Liver (tissue), 9 donors: Measurements from ENCODE around the gene KRT36. TPM values are rescaled to one million over a fixed set of nuclear protein-coding genes. Genes with fewer than 3 reads are reported as not detected.

Source experiments
- DNase-seq: peaks from one replicate; pipeline ENCODE4 v3.0.0-alpha.2; 2017; ENCODE audit warnings: low spot score
- H3K27ac ChIP-seq, 2 donors: one replicate each; pipeline ENCODE4 v1.7.0; 2013; ENCODE audit warnings: inconsistent platforms in 2 of 2, low read length in 2 of 2, control low read depth in 1 of 2, low read depth in 1 of 2, mild to moderate bottlenecking in 1 of 2
- H3K27me3 ChIP-seq, 4 donors: one replicate each; pipeline versions ENCODE4 v1.6.1 to v1.7.0; 2013; ENCODE audit warnings: low read length in 3 of 4, inconsistent platforms in 1 of 4, mild to moderate bottlenecking in 1 of 4, moderate library complexity in 1 of 4; ENCODE audit not compliant: control insufficient read depth in 4 of 4, insufficient read depth in 4 of 4
- H3K36me3 ChIP-seq, 4 donors: one replicate each; pipeline versions ENCODE4 v1.6.1 to v1.7.0; 2013; ENCODE audit warnings: low read length in 3 of 4, mild to moderate bottlenecking in 3 of 4, low read depth in 1 of 4, moderate library complexity in 1 of 4; ENCODE audit not compliant: control insufficient read depth in 4 of 4, insufficient read depth in 3 of 4
- H3K4me1 ChIP-seq, 4 donors: one replicate each; pipeline versions ENCODE4 v1.6.1 to v1.7.0; 2013; ENCODE audit warnings: low read length in 3 of 4, mild to moderate bottlenecking in 3 of 4, moderate library complexity in 1 of 4; ENCODE audit not compliant: control insufficient read depth in 4 of 4, insufficient read depth in 4 of 4
- H3K4me3 ChIP-seq, 3 donors: one replicate each; pipeline versions ENCODE4 v1.6.1 to v1.7.0; 2013; ENCODE audit warnings: low read length in 3 of 3, control low read depth in 1 of 3, low read depth in 1 of 3, mild to moderate bottlenecking in 1 of 3
- H3K9ac ChIP-seq, 2 donors: one replicate each; pipeline ENCODE4 v1.7.0; 2013; ENCODE audit warnings: low read length in 2 of 2, mild to moderate bottlenecking in 2 of 2, moderate library complexity in 2 of 2, control low read depth in 1 of 2, low read depth in 1 of 2
- H3K9me3 ChIP-seq, 4 donors: one replicate each; pipeline versions ENCODE4 v1.6.1 to v1.7.0; 2013; ENCODE audit warnings: low read length in 3 of 4; ENCODE audit not compliant: control insufficient read depth in 4 of 4
- CTCF ChIP-seq: fragments of 150-350 bp; IDR thresholded peaks from 2 replicates; pipeline ENCODE4 v1.5.1; 2017; ENCODE audit warnings: improper control_type of control experiment, low read depth, low read length; ENCODE audit not compliant: missing input control
- FOXA1 ChIP-seq: IDR thresholded peaks from 2 replicates; pipeline ENCODE4 v1.6.1; 2016; ENCODE audit warnings: antibody characterized with exemption
- FOXA2 ChIP-seq: IDR thresholded peaks from 2 replicates; pipeline ENCODE4 v1.6.1; 2016; ENCODE audit warnings: antibody characterized with exemption
- HNF4A ChIP-seq, 2 donors: conservative IDR thresholded peaks; 2 replicates each; pipeline ENCODE4 v1.6.1; 2016; ENCODE audit warnings: antibody characterized with exemption in 2 of 2, mild to moderate bottlenecking in 2 of 2
- HNF4G ChIP-seq: IDR thresholded peaks from 2 replicates; pipeline ENCODE4 v1.6.1; 2016; ENCODE audit warnings: antibody characterized with exemption
- JUND ChIP-seq, 2 donors: IDR thresholded peaks; 2 replicates each; pipeline ENCODE4 v1.6.1; 2016; ENCODE audit warnings: antibody characterized with exemption in 2 of 2
- NR2F2 ChIP-seq: IDR thresholded peaks from 2 replicates; pipeline ENCODE4 v1.6.1; 2016; ENCODE audit warnings: antibody characterized with exemption
- RAD21 ChIP-seq, 2 donors: IDR thresholded peaks; 2 replicates each; pipeline ENCODE4 v1.6.1; 2016; ENCODE audit warnings: antibody characterized with exemption in 2 of 2, mild to moderate bottlenecking in 2 of 2
- REST ChIP-seq: IDR thresholded peaks from 2 replicates; pipeline ENCODE4 v1.6.1; 2016; ENCODE audit warnings: antibody characterized with exemption, mild to moderate bottlenecking
- SP1 ChIP-seq: IDR thresholded peaks from 2 replicates; pipeline ENCODE4 v1.6.1; 2018; ENCODE audit warnings: antibody characterized with exemption, mild to moderate bottlenecking
- TAF1 ChIP-seq: conservative IDR thresholded peaks from 2 replicates; pipeline ENCODE4 v1.6.1; 2016; ENCODE audit warnings: antibody characterized with exemption, mild to moderate bottlenecking
- YY1 ChIP-seq: IDR thresholded peaks from 2 replicates; pipeline ENCODE4 v1.6.1; 2016; ENCODE audit warnings: antibody characterized with exemption, mild to moderate bottlenecking
- WGBS: extraction: QIAGEN DNeasy Blood & Tissue Kit; methylation state at CpG from one replicate; pipeline ENCODE4 v1.1.7; 2013; 5-methylcytosine and 5-hydroxymethylcytosine counted together
- polyA plus RNA-seq, 2 donors: library from polyadenylated mRNA; stranded (reverse) in 1 of 2; unstranded in 1 of 2; fragments of 200-250 nt in 1 of 2; fragments of >200 nt in 1 of 2; fragmentation: Nextera tagmentation in 1 of 2; extraction: Ambion mirVana in 1 of 2; gene quantifications; one replicate each; pipeline versions ENCODE4 v1.2.1 to v1.2.3, GENCODE V29; 2013 to 2015
- total RNA-seq, 2 donors: library from RNA; depleted of rRNA; stranded (reverse); fragments of >200 nt; gene quantifications; one replicate each; pipeline ENCODE4 v1.2.3, GENCODE V29; 2014
- TF ChIP-seq, protein P1 (sequence below): IDR thresholded peaks from 2 replicates; pipeline ENCODE4 v1.6.1; 2016; ENCODE audit warnings: antibody characterized with exemption
- TF ChIP-seq, protein P2 (sequence below): IDR thresholded peaks from 2 replicates; pipeline ENCODE4 v1.6.1; 2016; ENCODE audit warnings: antibody characterized with exemption
- donor health status: healthy.
- donor health status: healthy.
- donor health status: healthy.
- donor health status: healthy.
- donor health status: healthy.

The KRT36 gene
- total and polyA plus RNA-seq, 4 donors, result 0.05 TPM; not detected in 3

- no peak overlapping the region for H3K27ac ChIP-seq
- 72% methylated on average over 9 of the region's 9 CpGs for WGBS
- DNase-seq, result no peak
- H3K4me3 ChIP-seq, result no peak overlapping the region
- no peaks in the 10 kb centered on the region for H3K4me1 ChIP-seq
- H3K9me3 ChIP-seq, result no peaks in the 10 kb centered on the region
- TF ChIP-seq, protein P1, sequence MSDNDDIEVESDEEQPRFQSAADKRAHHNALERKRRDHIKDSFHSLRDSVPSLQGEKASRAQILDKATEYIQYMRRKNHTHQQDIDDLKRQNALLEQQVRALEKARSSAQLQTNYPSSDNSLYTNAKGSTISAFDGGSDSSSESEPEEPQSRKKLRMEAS, result no peak
- no peak for TF ChIP-seq FOXA1
- no peak for TF ChIP-seq JUND (IDR thresholded peaks at IDR 0.05)
- TF ChIP-seq CTCF, result no peak
- TF ChIP-seq HNF4A (conservative IDR thresholded peaks at IDR 0.05), result no peak
- H3K9ac ChIP-seq, result no peak overlapping the region
- no peaks in the 10 kb centered on the region for H3K27me3 ChIP-seq
- no peaks in the 10 kb centered on the region for H3K36me3 ChIP-seq
Measured at GRCh38 chr17:41483531-41483930, 6.2 kb downstream of the KRT36 start.

DNA sequence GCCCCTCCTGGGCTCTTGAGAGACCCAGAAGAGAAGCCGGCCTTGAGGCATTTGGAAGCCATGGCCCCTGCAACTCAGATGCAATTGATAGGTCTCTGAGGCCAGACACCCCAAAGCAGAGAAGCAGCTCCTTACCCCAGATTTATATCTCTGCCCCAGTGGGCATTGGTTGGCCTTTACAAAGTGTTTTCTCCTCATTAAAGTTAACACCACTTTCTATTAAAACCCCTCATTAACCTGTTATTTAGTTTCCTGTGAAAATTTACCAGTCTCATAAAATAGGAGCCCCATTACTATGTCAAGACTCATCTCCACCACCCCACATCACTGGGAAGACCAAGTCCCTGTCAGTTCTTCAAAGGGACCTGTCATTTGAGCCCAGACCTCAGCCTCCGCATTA, 8.7 kb downstream of the KRT36 start, which contains the start of gene KRT35:
Gene KRT35, minus strand, starts transcription at position 116 of the 400 bp plus-strand sequence. Its CDS starts 54 bp downstream, at position 62.
- H3K4me1 ChIP-seq, result no peaks in the 10 kb centered on the region
- H3K4me3 ChIP-seq, result no peak within 1 kb of the TSS
- TF ChIP-seq YY1 (no peak), FOXA1 (no peak), REST (no peak), SP1 (no peak), FOXA2 (no peak)
- TF ChIP-seq, protein P2, sequence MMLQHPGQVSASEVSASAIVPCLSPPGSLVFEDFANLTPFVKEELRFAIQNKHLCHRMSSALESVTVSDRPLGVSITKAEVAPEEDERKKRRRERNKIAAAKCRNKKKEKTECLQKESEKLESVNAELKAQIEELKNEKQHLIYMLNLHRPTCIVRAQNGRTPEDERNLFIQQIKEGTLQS, result no peak
- WGBS, result over 99% methylated on average over 2 of the region's 2 CpGs
- H3K36me3 ChIP-seq, result no peaks in the 10 kb centered on the region
- H3K9ac ChIP-seq, result no peak within 1 kb of the TSS
- no peaks in the 10 kb centered on the region for H3K9me3 ChIP-seq
- DNase-seq, result no peak
- H3K27ac ChIP-seq, result no peak within 1 kb of the TSS
- no peaks in the 10 kb centered on the region for H3K27me3 ChIP-seq

- Histone ChIP-seq H3K4me1 (no peaks in the 10 kb centered on the region), H3K27ac (no peak overlapping the region)
Measured at GRCh38 chr17:41480581-41480980, 9.1 kb downstream of the KRT36 start.

More at GRCh38 chr17:41480581-41480980, 9.1 kb downstream of the KRT36 start:
- no peaks in the 10 kb centered on the region for H3K27me3 ChIP-seq
- 94% methylated on average over 10 of the region's 10 CpGs for WGBS
- DNase-seq, result no peak
- TF ChIP-seq HNF4A (conservative IDR thresholded peaks at IDR 0.05), result no peak
- TF ChIP-seq RAD21 (IDR thresholded peaks at IDR 0.05), result no peak
- TF ChIP-seq, protein P2, result no peak
- no peak for TF ChIP-seq FOXA1
- no peak for TF ChIP-seq CTCF
- no peak for TF ChIP-seq FOXA2
- TF ChIP-seq SP1, result no peak
- no peak for TF ChIP-seq HNF4G
- TF ChIP-seq TAF1, result no peak
- no peak for TF ChIP-seq JUND (IDR thresholded peaks at IDR 0.05)
- TF ChIP-seq NR2F2, result no peak
- no peaks in the 10 kb centered on the region for H3K36me3 ChIP-seq
- no peak overlapping the region for H3K4me3 ChIP-seq
- no peak overlapping the region for H3K9ac ChIP-seq
- H3K9me3 ChIP-seq, result no peaks in the 10 kb centered on the region
